HepG2 (cell line): ENCODE results near the gene BPHL. TPM values are rescaled to one million over a fixed set of nuclear protein-coding genes. Genes with fewer than 3 reads are reported as not detected.
"Not testable (repeated sequence)": the region's sequence is repeated elsewhere in the genome, so short reads cannot be mapped to it uniquely, and the experiment has no call there.

Experiments used
- ATAC-seq: fragments of 200-7000 bp; cut with Tn5 transposase; 3 replicates; pipeline ENCODE4 v1.9.1; 2020; ENCODE audit warnings: mild to moderate bottlenecking, moderate library complexity
- BruUV-seq: library from RNA; stranded (reverse); fragments of 400-500 nt; replicated peaks from 2 replicates; lab custom pipeline; 2021; lab: Mats Ljungman, UMichigan
- CTCF ChIA-PET: fragments of 300-600 bp; formaldehyde crosslinking; extraction: SDS; loops from one replicate; lab custom pipeline; 2021; ENCODE audit warnings: low total read pairs, inconsistent platforms, low intra/inter-chr PET ratio; lab: Yijun Ruan, JAX
- POLR2A ChIA-PET: fragments of 350-600 bp; sonication (Branson Sonifier 250); formaldehyde crosslinking; loops from one replicate; lab custom pipeline; 2020; ENCODE audit warnings: antibody characterized with exemption, inconsistent platforms; lab: Yijun Ruan, JAX
- DNase-seq: peaks from one replicate; pipeline ENCODE4 v3.0.0-alpha.2; 2015; ENCODE audit warnings: low spot score
- FAIRE-seq: peaks from 3 replicates; lab custom pipeline; 2011; peaks lifted over from hg19 to GRCh38; lab: Jason Lieb, UNC
- H2AFZ ChIP-seq: one replicate; pipeline ENCODE4 v1.6.1; 2011; ENCODE audit warnings: low read length, inconsistent platforms
- H3K27ac ChIP-seq: fragments of 300-600 bp; 3 replicates; pipeline ENCODE4 v1.8.0; 2011; ENCODE audit warnings: mixed run types, mild to moderate bottlenecking, mixed read lengths, low read length, inconsistent platforms; ENCODE audit not compliant: insufficient read depth; ENCODE audit errors: extremely low read length
- H3K27me3 ChIP-seq, 2 experiments: fragments of 200-600 bp in 1 of 2; 2 replicates in 1 of 2; 3 replicates in 1 of 2; pipeline versions ENCODE4 v1.6.0 to v1.8.0; 2011; ENCODE audit warnings: low read length in 2 of 2, mild to moderate bottlenecking in 2 of 2, moderate library complexity in 2 of 2, inconsistent platforms in 1 of 2; ENCODE audit not compliant: insufficient read depth in 2 of 2, control insufficient read depth in 1 of 2
- H3K36me3 ChIP-seq, 2 experiments: fragments of 200-600 bp in 1 of 2; replicated peaks in 1 of 2; 2 replicates in 1 of 2; 3 replicates in 1 of 2; pipeline versions ENCODE4 v1.5.1 to v1.8.0; 2011; ENCODE audit warnings: low read length in 2 of 2, inconsistent platforms in 1 of 2; ENCODE audit not compliant: insufficient read depth in 2 of 2, control insufficient read depth in 1 of 2
- H3K4me1 ChIP-seq: 2 replicates; pipeline ENCODE4 v1.5.1; 2012; ENCODE audit warnings: low read length, inconsistent platforms; ENCODE audit not compliant: insufficient read depth
- H3K4me2 ChIP-seq: 2 replicates; pipeline ENCODE4 v1.6.0; 2011; ENCODE audit warnings: low read depth, low read length, inconsistent platforms
- H3K4me3 ChIP-seq, 3 experiments: fragments of 200-600 bp in 1 of 3; sonication (generic), shearing (Covaris generic) in 1 of 3; replicated peaks in 1 of 3; 2 replicates each; pipeline ENCODE4 v1.5.1; 2011 to 2016; ENCODE audit warnings: low read length in 3 of 3, inconsistent platforms in 2 of 3, low read depth in 2 of 3, mild to moderate bottlenecking in 2 of 3, control low read depth in 1 of 3, mixed read lengths in 1 of 3; ENCODE audit not compliant: insufficient read depth in 1 of 3
- H3K79me2 ChIP-seq: one replicate; pipeline ENCODE4 v1.6.1; 2011; ENCODE audit warnings: low read length, inconsistent platforms; ENCODE audit not compliant: insufficient read depth
- H3K9ac ChIP-seq: 2 replicates; pipeline ENCODE4 v1.6.0; 2011; ENCODE audit warnings: mild to moderate bottlenecking, low read depth, low read length, inconsistent platforms; ENCODE audit not compliant: insufficient read depth
- H3K9me3 ChIP-seq: 2 replicates; pipeline ENCODE4 v1.5.1; 2012; ENCODE audit warnings: mild to moderate bottlenecking, low read length
- H4K20me1 ChIP-seq: 2 replicates; pipeline ENCODE4 v1.6.0; 2011; ENCODE audit warnings: inconsistent platforms, mild to moderate bottlenecking, low read length, moderate library complexity; ENCODE audit not compliant: insufficient read depth
- SOX6 ChIP-seq, 2 experiments: fragments of 450-650 bp in 1 of 2; sonication (generic) in 1 of 2; formaldehyde crosslinking in 1 of 2; IDR thresholded peaks; 2 replicates each; pipeline versions ENCODE4 v1.4.0 to v1.6.1; 2017 to 2020; ENCODE audit warnings: antibody characterized with exemption in 1 of 2, mild to moderate bottlenecking in 1 of 2, missing genetic modification reagents in 1 of 2
- SP1 ChIP-seq, 2 experiments: fragments of 450-650 bp in 1 of 2; sonication (generic) in 1 of 2; formaldehyde crosslinking in 1 of 2; IDR thresholded peaks; 2 replicates each; pipeline versions ENCODE4 v1.4.0 to v1.6.1; 2016 to 2020; ENCODE audit warnings: missing genetic modification reagents in 1 of 2
- ZNF687 ChIP-seq: sonication (generic); formaldehyde crosslinking; IDR thresholded peaks from 2 replicates; pipeline ENCODE4 v1.5.1; 2020; ENCODE audit warnings: mild to moderate bottlenecking, missing genetic modification reagents, moderate library complexity
- WGBS: methylation state at CpG from one replicate; pipeline ENCODE4 v1.1.6; 2017; ENCODE audit warnings: low lambda C conversion rate; 5-methylcytosine and 5-hydroxymethylcytosine counted together
- in situ Hi-C: cut with HindIII; loops from 2 replicates; pipeline ENCODE4 v1.10.0; 2017; ENCODE audit warnings: low pct_unique_long_range_greater_than_20kb; ENCODE audit not compliant: extremely low pct_ligation_motif_present
- intact Hi-C: fragments of 100-400 bp; cut with micrococcal nuclease; formaldehyde crosslinking; loops from one replicate; pipeline ENCODE4 v1.10.0; 2022; ENCODE audit not compliant: unreplicated experiment
- polyA plus RNA-seq, 8 experiments: library from polyadenylated mRNA; depleted of rRNA in 3 of 8; stranded (reverse) in 7 of 8; unstranded in 1 of 8; fragments of >200 nt; fragmentation: Illumina TruSeq in 4 of 8; extraction: Trizol in 4 of 8; gene quantifications; 2 replicates each; pipeline versions ENCODE4 v1.2.1 to v1.2.3, GENCODE V29; 2011 to 2016; ENCODE audit warnings: low read depth in 4 of 8, missing spikeins in 1 of 8, mixed read lengths in 1 of 8; ENCODE audit not compliant: insufficient read depth in 1 of 8
- total RNA-seq, 5 experiments: library from RNA; depleted of rRNA; stranded (reverse); fragments of >200 nt; fragmentation: Illumina TruSeq; extraction: Trizol; gene quantifications; 2 replicates each; pipeline ENCODE4 v1.2.3, GENCODE V29; 2016; ENCODE audit warnings: low read depth in 1 of 5

The BPHL gene
- total and polyA plus RNA-seq, 2 of the 13 experiments (the other 11 are each of a cell fraction or from before 2014, with no cell fraction given), result 37.8 to 39.5 TPM

- TF ChIP-seq ZNF687 (CRISPR knock-in tag), result 0 out of 2 replicates have a peak, but pooled peaks have one; percentile 14
- no peak for TF ChIP-seq SP1 (IDR thresholded peaks at IDR 0.05)
- no peak for TF ChIP-seq SP1 (CRISPR knock-in tag; IDR thresholded peaks at IDR 0.05)
- TF ChIP-seq SOX6 (IDR thresholded peaks at IDR 0.05), result no peak
- 0 out of 2 replicates have a peak, but pooled peaks have one; percentile 14 for TF ChIP-seq SOX6 (CRISPR knock-in tag; IDR thresholded peaks at IDR 0.05)
Observed at GRCh38 chr6:3176562-3177355, 58.2 kb downstream of the BPHL start (continued).

GRCh38 chr6:3178666-3179065 lies 60.2 kb downstream of the BPHL start:
- H4K20me1 ChIP-seq, CTCF ChIA-PET, FAIRE-seq, H3K27ac ChIP-seq, POLR2A ChIA-PET, intact Hi-C loops, H3K27me3 ChIP-seq, BruUV-seq, H3K4me2 ChIP-seq, H3K9me3 ChIP-seq, H3K9ac ChIP-seq, H3K79me2 ChIP-seq, in situ Hi-C loops, H2AFZ ChIP-seq, H3K4me3 ChIP-seq, H3K36me3 ChIP-seq, DNase-seq: not testable (repeated sequence)
- ATAC-seq, result 0 out of 3 replicates have a peak, but pooled peaks have one; percentile 18
- H3K4me1 ChIP-seq, result peaks cover 21% of the 10 kb centered on the region
- WGBS, result 78% methylated on average over 4 of the region's 8 CpGs
